ENCODE data around the gene TUBB4A. TPM values are rescaled to one million over a fixed set of nuclear protein-coding genes. Genes with fewer than 3 reads are reported as not detected.

The TUBB4A gene
- total and polyA plus RNA-seq, 10 of the 15 experiments (the other 5 are each of a cell fraction or from before 2014, with no cell fraction given) = 0.29 to 22.4 (median 3.8) TPM

GRCh38 chr19:6540918-6541689 is 39.0 kb upstream of the TUBB4A start:
- Histone ChIP-seq H3K27me3 (replicated peaks in 1 of 2; ENCODE audit: control insufficient read depth in 2 of 2, insufficient read depth in 2 of 2, low read length in 1 of 2) (no peaks in the 10 kb centered on the region), H3K27ac (ENCODE audit: control insufficient read depth, insufficient read depth) (no peak overlapping the region), H3K4me1 (ENCODE audit: control insufficient read depth, insufficient read depth, low read length) (peaks cover 40% of the 10 kb centered on the region), H3K9me3 (replicated peaks; ENCODE audit: control insufficient read depth, insufficient read depth, low read length) (peaks cover 1% of the 10 kb centered on the region; the same call in 1 of the 3 replicates), H3K4me2 (ENCODE audit: control insufficient read depth, insufficient read depth) (no peak overlapping the region), H2AFZ (ENCODE audit: control insufficient read depth, low read depth, low read length) (no peak overlapping the region), H3K36me3 (ENCODE audit: control insufficient read depth in 2 of 2, insufficient read depth in 2 of 2, low read length in 1 of 2) (no peaks in the 10 kb centered on the region), H4K20me1 (ENCODE audit: control insufficient read depth, insufficient read depth) (no peaks in the 10 kb centered on the region; the same call in 1 of the 2 replicates), H3K4me3 (no peak overlapping the region), H3K79me2 (ENCODE audit: control insufficient read depth, insufficient read depth, low read length) (peaks cover 9% of the 10 kb centered on the region), H3K9ac (ENCODE audit: control insufficient read depth, insufficient read depth, low read length) (no peak overlapping the region)
- intact Hi-C loops (cut with micrococcal nuclease; ENCODE audit: unreplicated experiment) = no loop called here
- WGBS (ENCODE audit: insufficient coverage, insufficient replicate concordance, low lambda C conversion rate, missing lambda C conversion rate) = 83% methylated on average over 13 of the region's 13 CpGs
- ChIA-PET SMC1A (ENCODE audit: uncharacterized antibody, unreplicated experiment) (interaction anchor here (0.7 to 2.0 kb wide), 6 partner anchors 12 to 53 kb away, joined by 3 to 5 read pairs (median 4); no protein-coding TSS in a partner anchor), POLR2A (interaction anchor here (0.6 to 3.6 kb wide), 14 partner anchors 9 to 739 kb away, joined by 3 to 15 read pairs (median 4); partner anchors contain the start of gene TNFSF9), RAD21 (ENCODE audit: unreplicated experiment) (interaction anchor here (1.0 to 1.1 kb wide), 2 partner anchors 10 to 23 kb away, joined by 3 to 4 read pairs; partner anchors contain the start of gene TNFSF9), CTCF (interaction anchor here (2.3 kb wide), 1 partner anchor 11 kb away, joined by 8 read pairs; no protein-coding TSS in a partner anchor)
- BruUV-seq (replicated peaks) = no TSS peak
- DNase-seq (ENCODE audit: low read depth, low spot score) (no peak), ATAC-seq (no peak), FAIRE-seq (no peak)
- in situ Hi-C loops (cut with MboI) = no loop called here
- TF ChIP-seq HDAC6 (IDR thresholded peaks at IDR 0.05; ENCODE audit: unreplicated experiment) = no peak
- TF ChIP-seq ZBTB4 (CRISPR knock-in tag; IDR thresholded peaks at IDR 0.05) = no peak
- TF ChIP-seq ZNF207 (IDR thresholded peaks at IDR 0.05; ENCODE audit: borderline replicate concordance) = no peak
- no peak for TF ChIP-seq CTCF (IDR thresholded peaks at IDR 0.05 in 2 of 3, conservative IDR thresholded peaks at IDR 0.05 in 1 of 3; ENCODE audit: control insufficient read depth in 2 of 3, extremely low read depth in 1 of 3, insufficient read depth in 1 of 3, low read depth in 3 of 3, low read length in 3 of 3)
- no peak; the same call in 1 of the 2 replicates for TF ChIP-seq POLR2A (IDR thresholded peaks at IDR 0.05; ENCODE audit: low read depth, low read length)
- peak; percentile 78 for TF ChIP-seq CREB1 (IDR thresholded peaks at IDR 0.05; ENCODE audit: low read depth)
- TF ChIP-seq, protein P1, sequence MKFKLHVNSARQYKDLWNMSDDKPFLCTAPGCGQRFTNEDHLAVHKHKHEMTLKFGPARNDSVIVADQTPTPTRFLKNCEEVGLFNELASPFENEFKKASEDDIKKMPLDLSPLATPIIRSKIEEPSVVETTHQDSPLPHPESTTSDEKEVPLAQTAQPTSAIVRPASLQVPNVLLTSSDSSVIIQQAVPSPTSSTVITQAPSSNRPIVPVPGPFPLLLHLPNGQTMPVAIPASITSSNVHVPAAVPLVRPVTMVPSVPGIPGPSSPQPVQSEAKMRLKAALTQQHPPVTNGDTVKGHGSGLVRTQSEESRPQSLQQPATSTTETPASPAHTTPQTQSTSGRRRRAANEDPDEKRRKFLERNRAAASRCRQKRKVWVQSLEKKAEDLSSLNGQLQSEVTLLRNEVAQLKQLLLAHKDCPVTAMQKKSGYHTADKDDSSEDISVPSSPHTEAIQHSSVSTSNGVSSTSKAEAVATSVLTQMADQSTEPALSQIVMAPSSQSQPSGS (IDR thresholded peaks at IDR 0.05; ENCODE audit: low read length) = no peak
- TF ChIP-seq HSF1 (IDR thresholded peaks at IDR 0.05; ENCODE audit: low read depth, low read length) = no peak
- TF ChIP-seq ATF7 (IDR thresholded peaks at IDR 0.05; ENCODE audit: low read depth) = peak; percentile 86
- TF ChIP-seq KLF5 (IDR thresholded peaks at IDR 0.05; ENCODE audit: partially characterized antibody) = no peak
- peak; percentile 53 for TF ChIP-seq CREM (IDR thresholded peaks at IDR 0.05; ENCODE audit: low read depth)
- TF ChIP-seq MLLT1 (IDR thresholded peaks at IDR 0.05) = peak; percentile 59; the same call in 1 of the 2 replicates
- TF ChIP-seq MTA2 (IDR thresholded peaks at IDR 0.05; ENCODE audit: low read depth) = no peak

Data from GM12878 (cell line).